ENCODE data around the gene CARNS1.
"Not testable (repeated sequence)": the region's sequence is repeated elsewhere in the genome, so short reads cannot be mapped to it uniquely, and the experiment has no call there.

The CARNS1 gene

DNA sequence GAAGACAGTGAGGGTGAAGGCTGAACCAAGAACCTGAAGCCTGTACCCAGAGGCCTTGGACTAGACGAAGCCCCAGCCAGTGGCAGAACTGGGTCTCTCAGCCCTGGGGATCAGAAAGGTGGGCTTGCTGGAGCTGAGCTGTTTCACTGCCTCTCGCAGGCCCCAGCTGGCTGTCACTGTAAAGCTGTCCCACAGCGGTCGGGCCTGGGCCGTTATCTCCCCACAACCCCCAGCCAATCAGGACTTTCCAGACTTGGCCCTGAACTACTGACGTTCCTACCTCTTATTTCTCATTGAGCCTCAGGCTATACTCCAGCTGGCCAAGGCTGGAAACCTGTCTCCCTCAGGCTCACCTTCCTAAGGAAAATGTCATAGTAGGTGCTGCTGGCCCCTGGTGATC lies 17.9 kb upstream of the CARNS1 start:
- no peak for DNase-seq

DNA sequence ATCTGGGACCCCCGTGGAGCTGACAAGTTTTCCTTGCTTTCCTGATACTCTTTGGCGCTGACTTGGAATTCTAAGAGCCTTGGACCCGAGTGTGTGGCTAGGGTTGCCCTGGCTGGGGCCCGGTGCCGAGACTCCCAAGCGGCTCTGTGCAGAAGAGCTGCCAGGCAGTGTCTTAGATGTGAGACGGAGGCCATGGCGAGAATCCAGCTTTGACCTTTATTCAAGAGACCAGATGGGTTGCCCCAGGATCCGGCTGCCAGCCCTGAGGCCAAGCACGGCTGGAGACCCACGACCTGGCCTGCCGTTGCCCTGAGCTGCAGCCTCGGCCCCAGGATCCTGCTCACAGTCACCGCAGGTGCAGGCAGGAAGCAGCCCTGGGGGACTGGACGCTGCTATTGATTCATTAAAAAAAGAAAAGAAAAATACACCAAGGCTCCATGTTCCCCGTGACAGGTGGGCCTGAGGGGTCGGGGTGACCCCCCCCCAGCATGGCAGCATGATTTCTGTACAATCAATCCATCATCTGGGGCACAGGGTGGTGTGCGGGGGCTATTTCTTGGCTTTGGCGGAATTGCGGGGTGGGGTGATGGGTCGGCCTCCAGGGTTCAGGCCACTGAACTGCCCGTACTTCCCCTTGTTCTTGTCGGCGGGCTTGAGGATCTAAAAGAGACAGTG lies 17.4 kb upstream of the CARNS1 start:
- no peak for DNase-seq

DNA sequence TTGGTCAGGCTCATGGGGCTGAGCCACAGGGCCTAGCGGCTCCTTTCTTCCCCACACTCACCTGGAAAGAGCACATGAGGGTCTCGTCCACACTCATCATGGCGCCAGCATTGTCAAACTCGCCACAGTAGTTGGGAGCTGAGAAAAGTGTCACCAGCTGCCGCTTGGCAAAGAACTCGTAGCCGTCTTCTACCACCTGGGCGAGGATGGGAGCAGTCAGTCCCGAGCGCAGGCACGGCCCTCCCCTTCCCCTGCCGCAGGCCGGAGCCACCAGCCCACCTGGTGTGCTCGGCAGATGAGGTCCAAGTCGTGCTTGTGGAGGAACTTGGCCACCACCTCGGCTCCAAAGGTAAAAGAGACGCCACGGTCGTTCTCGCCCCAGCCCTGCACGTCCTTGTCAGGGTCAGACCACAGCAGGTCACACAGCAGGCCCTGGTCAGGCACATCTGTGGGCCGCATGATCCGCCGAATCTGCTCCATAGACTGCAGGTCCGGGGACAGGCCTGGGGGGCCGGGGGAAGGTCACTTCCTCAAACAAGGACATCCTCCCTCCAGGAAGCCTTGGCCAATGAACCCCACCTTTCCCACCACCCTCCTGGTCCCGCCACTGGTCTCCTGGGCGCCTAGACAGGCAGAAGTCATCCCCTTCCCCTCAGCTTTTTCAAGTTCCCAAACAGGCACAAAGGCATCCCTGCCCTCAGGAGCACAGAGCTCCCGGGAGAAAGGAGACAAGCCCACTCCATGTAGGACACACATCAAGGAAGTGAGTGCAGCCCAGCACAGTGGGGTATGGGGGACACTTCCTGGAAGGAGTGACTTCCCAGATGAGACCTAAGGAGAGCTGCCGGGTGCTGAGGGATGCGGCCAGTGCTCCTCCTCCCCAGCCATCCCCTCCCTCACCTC lies 16.6 kb upstream of the CARNS1 start:
- no peak for DNase-seq

DNA sequence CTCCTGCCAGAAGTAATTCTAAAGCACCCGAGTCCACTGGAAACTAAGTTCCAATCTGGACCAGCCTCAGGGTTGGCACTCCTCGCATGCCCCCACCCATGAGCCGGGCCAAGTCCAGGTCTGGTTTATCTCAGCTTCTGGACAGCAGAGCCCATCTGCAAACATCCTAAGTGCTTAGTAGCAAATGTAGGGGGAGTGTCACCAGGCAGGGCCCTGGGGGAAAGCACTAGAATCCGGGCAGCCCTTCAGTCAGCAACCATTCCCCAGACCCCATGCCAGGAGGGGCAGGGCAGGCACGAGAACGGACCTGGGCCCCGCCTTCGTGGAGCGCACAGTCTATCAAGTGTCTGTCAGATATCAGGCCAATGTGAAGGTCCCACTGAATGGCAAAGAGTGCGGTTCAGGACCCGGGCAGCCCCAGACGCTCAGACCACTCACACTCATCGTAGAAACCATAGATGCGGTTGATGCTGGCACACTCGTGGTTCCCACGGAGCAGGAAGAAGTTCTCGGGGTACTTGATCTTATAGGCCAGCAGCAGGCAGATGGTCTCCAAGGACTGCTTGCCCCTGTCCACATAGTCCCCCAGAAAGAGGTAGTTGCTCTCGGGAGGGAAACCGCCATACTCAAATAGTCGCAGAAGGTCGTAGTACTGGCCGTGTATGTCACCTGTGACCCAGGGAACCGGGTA lies 15.1 kb upstream of the CARNS1 start:
- DNase-seq = peak; percentile 30

DNA sequence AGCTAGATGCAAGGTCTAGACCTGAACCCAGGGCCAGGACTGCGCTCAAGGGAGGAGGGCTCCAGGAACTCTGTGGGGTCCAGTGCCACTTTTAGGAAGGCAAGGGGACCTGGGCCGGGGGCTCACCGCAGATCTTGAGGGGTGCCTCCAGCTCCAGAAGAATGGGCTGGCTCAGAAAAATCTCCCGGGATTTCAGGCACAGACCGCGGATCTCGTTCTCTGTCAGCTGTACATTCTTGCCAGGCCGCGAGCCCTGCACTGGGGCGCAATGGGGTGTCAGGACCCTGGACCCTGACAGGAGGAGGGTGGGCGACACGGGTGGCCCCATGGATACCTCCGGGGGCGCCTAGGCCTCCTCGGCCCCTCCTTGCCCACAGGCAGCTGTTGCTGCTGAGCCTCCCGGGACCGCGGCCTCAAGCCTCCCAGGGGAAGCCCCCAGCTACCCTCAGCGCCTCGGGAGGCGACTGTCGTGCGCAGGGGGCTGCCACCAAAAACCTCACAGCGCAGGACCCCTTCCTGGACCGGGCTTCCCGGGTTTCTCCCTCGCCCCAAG lies 14.5 kb upstream of the CARNS1 start:
- DNase-seq = no peak

DNA sequence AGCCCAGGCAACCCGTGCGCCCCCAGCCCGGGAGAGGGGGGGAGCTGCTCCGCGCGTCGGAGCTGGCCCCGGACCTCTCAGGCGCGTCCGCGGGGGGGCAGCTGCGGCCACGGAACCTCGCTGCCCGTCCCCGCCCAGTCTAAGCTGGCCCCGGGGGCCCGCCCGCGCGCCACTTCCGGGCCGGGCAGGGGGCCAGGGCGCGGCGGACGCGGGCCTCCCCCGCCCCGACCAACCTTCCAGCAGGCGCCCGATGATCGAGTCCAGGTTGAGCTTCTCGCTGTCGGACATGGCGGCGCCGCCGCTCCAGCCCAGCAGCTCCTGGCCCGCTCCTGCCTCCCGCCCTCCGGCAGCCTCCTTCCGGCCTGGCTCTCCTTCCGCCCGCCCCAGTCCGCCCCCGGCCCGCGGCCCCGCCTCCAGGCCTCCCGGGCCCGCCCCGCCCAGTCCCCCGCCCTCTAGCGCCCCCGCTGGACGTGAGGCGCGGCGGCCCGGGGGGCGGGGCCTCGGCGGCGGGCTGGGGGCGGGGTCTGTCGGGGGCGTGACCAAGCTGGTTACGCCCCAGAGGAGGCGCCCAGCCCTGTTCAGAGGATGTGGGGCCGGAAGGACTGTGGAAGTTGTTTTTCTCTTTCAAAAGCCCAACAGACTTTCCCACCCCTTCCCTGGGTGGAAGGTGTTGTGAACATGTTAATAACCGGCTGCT lies 13.8 kb upstream of the CARNS1 start, which contains the start of gene PPP1CA:
PPP1CA (minus strand) TSS at position 364 of the 697 bp plus-strand sequence; CDS start at position 288, 76 bp downstream.
- DNase-seq = peak; percentile 89

DNA sequence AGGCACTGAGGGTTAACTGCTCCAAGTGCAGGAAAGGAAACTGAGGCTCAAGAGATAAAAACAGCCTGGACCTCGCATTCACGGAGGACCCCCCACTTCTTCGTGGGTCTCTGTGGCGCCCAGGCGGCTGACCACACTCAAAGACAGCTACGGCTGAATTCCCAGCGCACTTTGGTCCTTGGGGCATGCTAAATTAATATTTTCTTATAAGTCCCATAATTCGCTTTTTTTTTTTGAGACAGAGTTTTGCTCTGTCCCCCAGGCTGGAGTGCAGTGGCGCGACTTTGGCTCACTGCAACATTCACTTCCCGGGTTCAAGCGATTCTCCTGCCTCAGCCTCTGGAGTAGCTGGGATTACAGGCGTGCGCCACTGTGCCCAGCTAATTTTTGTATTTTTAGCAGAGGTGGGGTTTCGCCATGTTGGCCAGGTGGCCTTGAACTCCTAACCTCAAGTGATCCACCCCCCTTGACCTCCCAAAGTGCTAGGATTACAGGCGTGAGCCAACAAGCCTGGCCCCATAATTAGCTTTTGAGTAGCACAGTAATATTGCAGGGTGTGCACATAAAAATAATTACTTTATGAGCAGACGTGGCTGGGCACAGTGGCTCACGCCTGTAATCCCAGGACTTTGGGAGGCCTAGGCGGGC lies 13.2 kb upstream of the CARNS1 start:
- not testable (repeated sequence) for DNase-seq

DNA sequence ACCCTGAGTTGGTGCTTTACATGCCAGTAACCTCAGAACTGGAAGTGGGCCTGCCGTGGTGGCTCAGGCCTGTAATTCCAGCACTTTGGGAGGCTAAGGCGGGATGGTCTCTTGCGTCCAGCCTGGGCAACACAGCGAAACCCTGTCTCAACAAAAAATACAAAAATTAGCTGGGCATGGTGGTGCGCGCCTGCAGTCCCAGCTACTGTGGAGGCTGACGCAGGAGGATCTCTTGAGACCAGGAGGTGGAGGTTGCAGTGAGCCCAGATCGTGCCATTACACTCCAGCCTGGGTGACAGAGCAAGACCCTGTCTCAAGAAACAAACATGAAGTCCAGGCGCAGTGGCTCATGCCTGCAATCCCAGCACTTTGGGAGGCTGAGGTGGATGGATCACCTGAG lies 12.4 kb upstream of the CARNS1 start:
- DNase-seq = not testable (repeated sequence)

DNA sequence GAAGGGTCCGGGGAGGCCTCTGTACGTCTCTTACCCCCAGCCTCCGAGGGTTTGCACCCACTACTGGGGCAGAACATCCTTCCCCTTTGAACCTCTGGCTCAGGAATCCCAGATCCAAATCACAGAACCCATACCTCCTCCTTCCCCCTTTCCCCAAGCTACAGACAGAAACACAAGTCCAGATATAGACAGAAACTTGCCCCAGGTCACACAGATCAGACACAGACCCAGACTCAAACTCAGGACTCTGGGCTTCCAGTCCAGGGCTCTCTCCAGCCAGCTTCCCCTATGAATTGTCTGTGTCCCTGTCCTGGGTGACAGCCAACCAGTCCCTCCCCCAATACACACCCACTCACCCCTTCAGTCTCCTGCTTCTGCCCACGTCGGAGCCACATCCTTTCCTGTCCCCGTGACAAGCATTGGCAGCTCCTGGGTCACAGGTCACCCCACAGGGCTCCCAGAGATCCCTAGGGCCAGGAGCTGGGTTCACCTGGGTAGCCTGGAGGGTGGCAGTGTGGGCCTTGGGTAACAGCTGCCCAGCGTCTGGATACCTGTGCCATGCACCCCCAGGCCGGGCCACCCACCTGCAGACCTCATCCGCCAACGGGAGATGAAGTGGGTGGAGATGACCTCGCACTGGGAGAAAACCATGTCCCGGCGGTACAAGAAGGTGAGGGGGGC lies 10.8 kb upstream of the CARNS1 start:
- peak; percentile 60 for DNase-seq

DNA sequence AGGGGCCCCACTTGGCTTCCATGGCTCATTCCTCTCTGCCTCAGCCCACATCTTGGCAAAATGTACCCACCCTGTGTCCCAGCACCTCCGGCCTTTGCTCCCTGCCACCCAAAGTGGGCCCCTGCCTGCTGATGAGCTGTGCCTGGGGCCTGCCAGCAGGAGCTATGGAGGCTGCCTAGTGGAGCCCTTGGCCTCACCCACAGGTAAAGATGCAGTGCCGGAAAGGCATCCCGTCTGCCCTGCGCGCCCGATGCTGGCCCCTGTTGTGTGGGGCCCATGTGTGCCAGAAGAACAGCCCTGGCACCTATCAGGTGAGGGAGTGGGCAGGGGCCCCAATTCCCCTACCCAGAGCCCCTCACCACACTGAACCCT lies 10.3 kb upstream of the CARNS1 start:
- DNase-seq = peak; percentile 39

DNA sequence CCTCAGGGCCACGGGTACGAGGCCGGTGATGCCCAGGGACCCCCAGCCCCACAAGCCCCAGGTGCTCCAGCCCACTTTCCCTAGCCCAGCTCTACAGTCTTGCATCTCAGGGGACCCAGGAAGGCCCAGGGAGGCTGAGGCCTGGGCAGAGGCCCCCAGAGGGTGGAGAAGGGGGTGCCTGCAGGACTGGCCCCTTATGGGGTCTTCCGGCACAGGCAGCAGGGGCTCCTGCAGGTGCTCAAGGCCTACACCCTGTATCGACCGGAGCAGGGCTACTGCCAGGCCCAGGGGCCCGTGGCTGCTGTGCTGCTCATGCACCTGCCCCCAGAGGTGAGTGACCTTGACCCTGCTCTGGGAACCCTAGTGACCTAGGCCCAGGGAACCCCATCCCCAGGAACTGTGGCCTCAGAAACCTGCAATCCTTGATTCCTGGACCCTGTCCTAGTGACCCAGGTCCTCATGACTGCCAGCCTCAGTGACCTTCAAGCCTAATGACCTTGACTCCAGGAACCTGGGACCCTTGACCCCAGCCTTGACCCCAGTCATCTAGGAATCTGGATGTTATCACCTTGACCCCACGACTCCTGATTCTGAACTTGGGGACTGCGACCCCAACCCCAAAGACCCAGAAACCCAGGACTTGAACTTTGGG lies 9.7 kb upstream of the CARNS1 start:
- no peak for DNase-seq

DNA sequence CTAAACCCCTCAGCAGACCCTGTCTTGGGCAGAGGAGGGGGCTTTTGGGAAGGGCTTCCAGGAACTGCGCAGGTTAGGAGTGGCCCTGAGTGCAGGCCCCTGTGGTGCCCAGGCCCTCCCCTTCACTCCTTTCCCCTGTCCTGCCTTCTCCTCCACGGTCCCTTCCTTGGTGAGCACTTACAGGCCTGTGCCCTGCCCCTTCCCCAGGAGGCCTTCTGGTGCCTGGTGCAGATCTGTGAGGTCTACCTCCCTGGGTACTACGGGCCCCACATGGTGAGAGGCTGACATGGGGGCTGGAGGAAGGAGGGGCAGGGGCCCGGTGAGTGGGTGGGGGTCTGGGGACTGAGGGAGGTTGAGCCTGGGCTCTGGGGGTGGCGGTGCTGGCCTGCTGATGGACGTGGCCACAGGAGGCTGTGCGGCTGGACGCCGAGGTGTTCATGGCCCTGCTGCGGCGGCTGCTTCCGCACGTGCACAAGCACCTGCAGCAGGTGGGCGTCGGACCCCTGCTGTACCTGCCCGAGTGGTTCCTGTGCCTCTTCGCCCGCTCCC lies 9.0 kb upstream of the CARNS1 start:
- no peak for DNase-seq

DNA sequence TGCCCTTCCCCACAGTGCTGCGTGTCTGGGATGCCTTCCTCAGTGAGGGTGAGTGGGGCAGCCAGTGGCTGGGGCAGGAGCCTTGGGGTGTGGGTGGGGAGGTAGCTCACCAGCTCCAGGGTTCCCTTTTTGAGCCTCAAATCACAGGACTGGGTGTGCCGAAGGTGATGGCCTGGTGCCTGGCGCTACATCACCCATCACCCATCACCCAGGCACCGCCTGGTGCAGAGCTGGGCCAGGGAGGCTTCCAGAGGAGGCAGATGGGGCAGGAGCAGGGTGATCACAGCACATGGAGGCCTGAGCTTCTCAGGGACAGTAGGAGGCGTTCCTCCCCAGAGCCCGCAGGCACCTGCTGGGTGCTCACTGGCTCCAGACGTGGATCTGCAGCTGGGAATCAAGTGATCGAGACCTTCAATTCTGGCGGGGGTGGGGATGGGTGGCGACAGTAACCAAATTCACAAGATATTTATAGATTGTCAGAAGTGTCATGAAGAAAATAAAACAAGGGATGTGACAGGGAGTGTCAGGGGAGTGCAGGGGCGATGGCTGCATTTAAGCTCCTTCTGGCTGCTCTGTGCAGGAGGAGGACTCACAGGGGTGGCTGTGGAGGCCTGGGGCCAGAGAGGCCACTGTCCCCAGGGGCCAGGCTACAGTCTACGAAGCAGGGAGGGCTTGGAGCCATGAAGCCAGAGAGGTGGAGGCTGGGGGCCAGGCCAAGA lies 8.3 kb upstream of the CARNS1 start:
- DNase-seq = peak; percentile 31

DNA sequence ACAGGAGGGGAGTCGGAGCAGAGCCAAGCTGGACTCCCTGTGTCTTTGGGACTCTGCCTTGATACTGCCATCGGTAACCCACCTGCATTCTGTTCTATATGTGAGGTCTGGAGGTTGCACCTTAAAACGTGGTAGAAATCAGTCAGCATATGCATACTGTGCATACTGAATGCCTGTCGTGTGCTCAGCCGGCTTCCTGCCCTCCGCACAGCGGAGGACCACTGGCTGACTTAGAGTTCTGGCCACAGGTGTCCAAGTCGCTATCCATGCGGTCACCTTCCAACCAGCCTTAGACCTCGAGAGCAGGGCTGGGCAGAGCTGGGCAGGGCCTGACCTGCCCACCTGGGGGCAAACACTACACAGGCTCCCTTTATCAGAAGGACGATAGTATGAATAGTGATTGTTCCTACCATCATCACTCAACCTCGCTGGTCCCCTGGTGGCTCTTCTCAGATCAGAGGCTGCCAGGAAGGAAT lies 7.8 kb upstream of the CARNS1 start:
- no peak for DNase-seq

DNA sequence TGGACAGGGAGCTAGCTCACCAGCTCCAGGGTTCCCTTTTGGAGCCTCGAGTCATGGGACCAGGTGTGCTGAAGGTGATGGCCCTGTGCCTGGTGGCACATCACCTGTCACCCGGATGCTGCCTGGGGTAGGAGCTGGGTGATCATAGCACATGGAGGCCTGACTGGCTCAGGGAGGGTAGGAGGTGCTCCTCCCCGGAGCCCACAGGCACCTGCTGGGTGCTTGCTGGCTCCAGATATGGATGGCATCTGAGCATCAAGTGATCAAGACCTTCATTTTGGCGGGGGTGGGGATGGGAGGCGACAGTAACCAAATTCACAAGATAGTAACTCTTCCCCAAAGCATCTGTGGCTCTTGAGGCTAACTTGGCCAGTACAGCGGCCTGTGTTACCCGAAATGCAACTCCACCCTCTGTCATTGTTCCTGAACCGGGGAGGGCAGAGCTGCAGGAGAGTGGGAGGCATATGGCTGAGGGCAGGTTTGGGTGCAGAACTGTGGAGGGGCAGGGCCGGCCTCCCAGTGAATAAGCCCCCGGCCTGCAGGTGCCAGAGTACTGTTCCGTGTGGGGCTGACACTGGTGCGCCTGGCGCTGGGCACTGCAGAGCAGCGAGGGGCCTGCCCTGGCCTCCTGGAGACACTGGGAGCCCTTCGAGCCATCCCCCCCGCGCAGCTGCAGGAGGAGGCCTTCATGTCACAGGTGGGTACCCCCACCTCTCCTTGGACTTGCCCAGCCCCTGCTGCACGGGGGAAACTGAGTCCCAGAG lies 6.9 kb upstream of the CARNS1 start:
- no peak for DNase-seq

DNA sequence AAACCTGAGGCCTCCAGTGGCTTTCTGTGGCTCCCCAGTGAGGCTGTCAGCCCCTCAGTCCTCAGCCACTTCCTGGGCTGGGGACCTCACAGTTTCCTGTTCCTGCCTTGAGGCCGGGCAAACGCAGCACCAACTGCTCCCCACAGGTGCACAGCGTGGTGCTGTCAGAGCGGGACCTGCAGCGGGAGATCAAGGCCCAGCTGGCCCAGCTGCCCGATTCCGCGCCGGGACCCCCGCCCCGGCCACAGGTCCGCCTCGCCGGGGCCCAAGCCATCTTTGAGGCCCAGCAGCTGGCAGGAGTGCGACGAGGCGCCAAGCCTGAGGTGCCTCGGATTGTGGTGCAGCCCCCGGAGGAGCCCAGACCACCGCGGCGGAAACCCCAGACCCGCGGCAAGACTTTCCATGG lies 6.2 kb upstream of the CARNS1 start:
- peak; percentile 63 for DNase-seq

DNA sequence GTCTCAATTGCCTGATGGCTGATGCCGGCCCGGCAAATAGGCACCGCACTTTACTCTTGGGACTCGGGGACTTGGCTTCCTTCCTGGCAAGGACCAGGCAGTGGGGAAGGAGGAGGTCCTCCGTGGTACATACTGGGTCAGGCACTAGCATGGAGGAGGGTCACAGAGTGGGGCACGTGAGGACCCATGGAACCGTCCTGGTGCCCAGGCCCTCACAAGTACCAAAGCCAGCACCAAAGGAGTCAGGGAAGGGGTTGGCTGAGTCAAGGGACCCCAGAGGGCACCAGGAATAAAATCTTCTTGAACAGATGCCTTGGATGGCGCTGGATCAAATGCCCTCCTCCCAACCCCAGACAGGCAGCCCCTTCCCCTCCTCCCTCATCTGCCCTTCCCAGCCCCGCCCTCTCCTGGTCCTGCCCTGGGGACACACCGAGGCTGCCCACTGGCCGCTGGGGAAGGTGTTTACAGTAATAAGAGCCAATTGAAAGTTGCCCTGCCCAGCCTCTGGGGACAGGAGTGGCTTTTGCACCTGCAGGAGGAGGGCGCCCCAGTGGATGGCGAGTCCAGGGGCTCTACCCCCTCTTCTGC lies 5.6 kb upstream of the CARNS1 start:
- DNase-seq = no peak

DNA sequence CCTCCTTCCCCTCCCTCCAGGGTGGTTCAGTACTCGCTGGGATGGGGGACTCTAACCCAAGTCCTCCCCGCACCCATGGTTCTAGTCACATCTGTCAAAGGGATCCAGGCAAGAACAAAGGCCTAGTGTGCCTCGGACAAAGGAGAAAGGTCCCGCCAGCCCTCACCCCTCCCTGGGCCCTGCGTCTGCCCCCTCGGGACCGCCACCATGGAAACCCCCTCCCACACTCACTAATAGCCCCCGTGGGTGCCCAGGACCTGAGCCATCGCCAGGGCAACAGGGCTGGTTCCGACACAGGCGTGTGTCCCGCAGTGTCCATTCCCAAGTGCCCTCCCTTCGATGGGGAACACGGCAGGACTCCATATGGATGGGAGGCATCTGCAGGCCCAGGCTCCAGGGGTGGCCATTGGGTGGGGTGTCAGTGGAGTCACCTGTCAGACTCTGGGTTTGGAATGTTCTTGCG lies 5.1 kb upstream of the CARNS1 start:
- no peak for DNase-seq
